HepG2 (cell line): Measurements from ENCODE around the gene SERPINB6. TPM values are rescaled to one million over a fixed set of nuclear protein-coding genes. Genes with fewer than 3 reads are reported as not detected.

Experiments used
- ARNT ChIP-seq: fragments of 450-650 bp; IDR thresholded peaks from 2 replicates; pipeline ENCODE4 v1.6.1; 2017
- CENPX ChIP-seq: sonication (generic); formaldehyde crosslinking; IDR thresholded peaks from 2 replicates; pipeline ENCODE4 v1.9.0; 2021; ENCODE audit warnings: mild to moderate bottlenecking, missing genetic modification reagents, moderate library complexity
- CHCHD3 ChIP-seq: sonication (generic); formaldehyde crosslinking; IDR thresholded peaks from 2 replicates; pipeline ENCODE4 v1.8.0; 2022; ENCODE audit warnings: mild to moderate bottlenecking, missing genetic modification reagents, moderate library complexity
- CREM ChIP-seq, 2 experiments: sonication (generic) in 1 of 2; formaldehyde crosslinking in 1 of 2; IDR thresholded peaks; 2 replicates each; pipeline versions ENCODE4 v1.4.0 to v1.6.1; 2016 to 2020; ENCODE audit warnings: antibody characterized with exemption in 1 of 2, mild to moderate bottlenecking in 1 of 2, missing genetic modification reagents in 1 of 2
- FOXO1 ChIP-seq: sonication (generic); formaldehyde crosslinking; IDR thresholded peaks from 2 replicates; pipeline ENCODE4 v1.4.0; 2020; ENCODE audit warnings: missing genetic modification reagents
- GLI4 ChIP-seq: sonication (generic); formaldehyde crosslinking; IDR thresholded peaks from 2 replicates; pipeline ENCODE4 v1.5.1; 2020; ENCODE audit warnings: missing genetic modification reagents, mild to moderate bottlenecking, moderate library complexity, borderline replicate concordance
- HOXA7 ChIP-seq: sonication (generic); formaldehyde crosslinking; IDR thresholded peaks from 2 replicates; pipeline ENCODE4 v1.8.1; 2022; ENCODE audit warnings: mild to moderate bottlenecking, missing genetic modification reagents, moderate library complexity
- IRF2 ChIP-seq: IDR thresholded peaks from 2 replicates; pipeline ENCODE4 v1.6.1; 2018; ENCODE audit warnings: missing genetic modification reagents, missing compliant biosample characterization
- LCORL ChIP-seq, 2 experiments: fragments of 450-650 bp in 1 of 2; sonication (generic) in 1 of 2; formaldehyde crosslinking in 1 of 2; IDR thresholded peaks; 2 replicates each; pipeline versions ENCODE4 v1.5.0 to v1.6.1; 2017 to 2020; ENCODE audit warnings: antibody characterized with exemption in 1 of 2, missing genetic modification reagents in 1 of 2
- NR0B2 ChIP-seq: sonication (generic); formaldehyde crosslinking; IDR thresholded peaks from 2 replicates; pipeline ENCODE4 v1.4.0; 2020; ENCODE audit warnings: mild to moderate bottlenecking, missing genetic modification reagents
- NR2F1 ChIP-seq, 2 experiments: fragments of 450-650 bp in 1 of 2; formaldehyde crosslinking in 1 of 2; IDR thresholded peaks; 2 replicates each; pipeline versions ENCODE4 v1.5.0 to v1.6.1; 2016 to 2020; ENCODE audit warnings: mild to moderate bottlenecking in 1 of 2, missing compliant biosample characterization in 1 of 2, missing genetic modification reagents in 1 of 2, moderate library complexity in 1 of 2
- PCBP2 ChIP-seq: fragments of 200-400 bp; formaldehyde crosslinking; optimal IDR thresholded peaks from 2 replicates; pipeline ENCODE3; 2018; ENCODE audit warnings: low read length, low read depth; ENCODE audit not compliant: poor library complexity, severe bottlenecking
- PRPF4 ChIP-seq: fragments of 200-400 bp; formaldehyde crosslinking; IDR thresholded peaks from 2 replicates; pipeline ENCODE4 v1.6.1; 2016; ENCODE audit warnings: low read length, low read depth; ENCODE audit not compliant: poor library complexity, severe bottlenecking
- TFE3 ChIP-seq: IDR thresholded peaks from 2 replicates; pipeline ENCODE4 v1.6.1; 2016
- XBP1 ChIP-seq: sonication (generic); formaldehyde crosslinking; IDR thresholded peaks from 2 replicates; pipeline ENCODE4 v1.5.0; 2020; ENCODE audit warnings: missing genetic modification reagents
- ZKSCAN8 ChIP-seq: IDR thresholded peaks from 2 replicates; pipeline ENCODE4 v1.6.1; 2016; ENCODE audit warnings: borderline replicate concordance, missing genetic modification reagents, missing compliant biosample characterization
- ZNF580 ChIP-seq: IDR thresholded peaks from 2 replicates; pipeline ENCODE4 v1.6.1; 2016; ENCODE audit warnings: low read depth, borderline replicate concordance
- ZSCAN25 ChIP-seq: sonication (generic); formaldehyde crosslinking; IDR thresholded peaks from 2 replicates; pipeline ENCODE4 v1.8.0; 2022; ENCODE audit warnings: mild to moderate bottlenecking, missing genetic modification reagents
- polyA plus RNA-seq, 8 experiments: library from polyadenylated mRNA; depleted of rRNA in 3 of 8; stranded (reverse) in 7 of 8; unstranded in 1 of 8; fragments of >200 nt; fragmentation: Illumina TruSeq in 4 of 8; extraction: Trizol in 4 of 8; gene quantifications; 2 replicates each; pipeline versions ENCODE4 v1.2.1 to v1.2.3, GENCODE V29; 2011 to 2016; ENCODE audit warnings: low read depth in 4 of 8, missing spikeins in 1 of 8, mixed read lengths in 1 of 8; ENCODE audit not compliant: insufficient read depth in 1 of 8
- total RNA-seq, 5 experiments: library from RNA; depleted of rRNA; stranded (reverse); fragments of >200 nt; fragmentation: Illumina TruSeq; extraction: Trizol; gene quantifications; 2 replicates each; pipeline ENCODE4 v1.2.3, GENCODE V29; 2016; ENCODE audit warnings: low read depth in 1 of 5
- TF ChIP-seq, protein P1 (sequence below): sonication (generic); formaldehyde crosslinking; conservative IDR thresholded peaks from 2 replicates; pipeline ENCODE4 v1.5.0; 2020; ENCODE audit warnings: missing genetic modification reagents
- TF ChIP-seq, protein P2 (sequence below): sonication (generic); formaldehyde crosslinking; IDR thresholded peaks from 2 replicates; pipeline ENCODE4 v1.5.0; 2020; ENCODE audit warnings: mild to moderate bottlenecking, missing genetic modification reagents

SERPINB6 gene
- total and polyA plus RNA-seq, 2 of the 13 experiments (the other 11 are each of a cell fraction or from before 2014, with no cell fraction given), result 38.2 to 61.3 TPM

- TF ChIP-seq, protein P1, sequence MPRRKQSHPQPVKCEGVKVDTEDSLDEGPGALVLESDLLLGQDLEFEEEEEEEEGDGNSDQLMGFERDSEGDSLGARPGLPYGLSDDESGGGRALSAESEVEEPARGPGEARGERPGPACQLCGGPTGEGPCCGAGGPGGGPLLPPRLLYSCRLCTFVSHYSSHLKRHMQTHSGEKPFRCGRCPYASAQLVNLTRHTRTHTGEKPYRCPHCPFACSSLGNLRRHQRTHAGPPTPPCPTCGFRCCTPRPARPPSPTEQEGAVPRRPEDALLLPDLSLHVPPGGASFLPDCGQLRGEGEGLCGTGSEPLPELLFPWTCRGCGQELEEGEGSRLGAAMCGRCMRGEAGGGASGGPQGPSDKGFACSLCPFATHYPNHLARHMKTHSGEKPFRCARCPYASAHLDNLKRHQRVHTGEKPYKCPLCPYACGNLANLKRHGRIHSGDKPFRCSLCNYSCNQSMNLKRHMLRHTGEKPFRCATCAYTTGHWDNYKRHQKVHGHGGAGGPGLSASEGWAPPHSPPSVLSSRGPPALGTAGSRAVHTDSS (CRISPR knock-in tag), result no peak
- TF ChIP-seq CREM (IDR thresholded peaks at IDR 0.05) (peak; percentile 35; the same call in 1 of the 2 replicates), CREM (CRISPR knock-in tag; IDR thresholded peaks at IDR 0.05) (0 out of 2 replicates have a peak, but pooled peaks have one; percentile 8), PCBP2 (no peak), ZSCAN25 (CRISPR knock-in tag) (peak; percentile 83), IRF2 (CRISPR knock-in tag) (peak; percentile 24; the same call in 1 of the 2 replicates), XBP1 (CRISPR knock-in tag) (no peak), CENPX (CRISPR knock-in tag) (no peak), TFE3 (CRISPR knock-in tag) (0 out of 2 replicates have a peak, but pooled peaks have one; percentile 46), LCORL (IDR thresholded peaks at IDR 0.05) (no peak), LCORL (CRISPR knock-in tag; IDR thresholded peaks at IDR 0.05) (peak; percentile 84), ZKSCAN8 (CRISPR knock-in tag) (no peak), CHCHD3 (CRISPR knock-in tag) (0 out of 2 replicates have a peak, but pooled peaks have one; percentile 80), NR2F1 (CRISPR knock-in tag; IDR thresholded peaks at IDR 0.05) (peak; percentile 25 to 61; a peak in 2 of 4 replicates), ARNT (no peak), FOXO1 (peak; percentile 59; the same call in 1 of the 2 replicates), ZNF580 (CRISPR knock-in tag) (peak; percentile 52; the same call in 1 of the 2 replicates), NR0B2 (CRISPR knock-in tag) (no peak; the same call in 1 of the 2 replicates), GLI4 (no peak; the same call in 1 of the 2 replicates), HOXA7 (CRISPR knock-in tag) (no peak), PRPF4 (no peak)
- TF ChIP-seq, protein P2, sequence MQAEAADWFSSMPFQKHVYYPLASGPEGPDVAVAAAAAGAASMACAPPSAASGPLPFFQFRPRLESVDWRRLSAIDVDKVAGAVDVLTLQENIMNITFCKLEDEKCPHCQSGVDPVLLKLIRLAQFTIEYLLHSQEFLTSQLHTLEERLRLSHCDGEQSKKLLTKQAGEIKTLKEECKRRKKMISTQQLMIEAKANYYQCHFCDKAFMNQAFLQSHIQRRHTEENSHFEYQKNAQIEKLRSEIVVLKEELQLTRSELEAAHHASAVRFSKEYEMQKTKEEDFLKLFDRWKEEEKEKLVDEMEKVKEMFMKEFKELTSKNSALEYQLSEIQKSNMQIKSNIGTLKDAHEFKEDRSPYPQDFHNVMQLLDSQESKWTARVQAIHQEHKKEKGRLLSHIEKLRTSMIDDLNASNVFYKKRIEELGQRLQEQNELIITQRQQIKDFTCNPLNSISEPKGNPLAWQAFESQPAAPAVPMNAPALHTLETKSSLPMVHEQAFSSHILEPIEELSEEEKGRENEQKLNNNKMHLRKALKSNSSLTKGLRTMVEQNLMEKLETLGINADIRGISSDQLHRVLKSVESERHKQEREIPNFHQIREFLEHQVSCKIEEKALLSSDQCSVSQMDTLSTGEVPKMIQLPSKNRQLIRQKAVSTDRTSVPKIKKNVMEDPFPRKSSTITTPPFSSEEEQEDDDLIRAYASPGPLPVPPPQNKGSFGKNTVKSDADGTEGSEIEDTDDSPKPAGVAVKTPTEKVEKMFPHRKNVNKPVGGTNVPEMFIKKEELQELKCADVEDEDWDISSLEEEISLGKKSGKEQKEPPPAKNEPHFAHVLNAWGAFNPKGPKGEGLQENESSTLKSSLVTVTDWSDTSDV (CRISPR knock-in tag), result 0 out of 2 replicates have a peak, but pooled peaks have one; percentile 27
Measured at GRCh38 chr6:2971420-2972218, at the start of gene SERPINB6 (continued).
